ENCODE measurements around the gene FNBP1.

FNBP1 gene

GRCh38 chr9:129871046-129871445 is 171.9 kb downstream of the FNBP1 start:
- no peak for DNase-seq

- DNase-seq = no peak
Measured at GRCh38 chr9:129869585-129870501, 173.1 kb downstream of the FNBP1 start.

GRCh38 chr9:129868872-129869486 is 174.0 kb downstream of the FNBP1 start:
- no peak for DNase-seq

- DNase-seq = no peak
Measured at GRCh38 chr9:129868023-129868871, 174.7 kb downstream of the FNBP1 start.

- no peak for DNase-seq
Measured at GRCh38 chr9:129867136-129868022, 175.6 kb downstream of the FNBP1 start.

- DNase-seq = no peak
Measured at GRCh38 chr9:129866394-129867135, 176.4 kb downstream of the FNBP1 start.

GRCh38 chr9:129865668-129866320 is 177.2 kb downstream of the FNBP1 start:
- DNase-seq = no peak

GRCh38 chr9:129864991-129865647 is 177.9 kb downstream of the FNBP1 start:
- DNase-seq = no peak

GRCh38 chr9:129863059-129863690 is 179.8 kb downstream of the FNBP1 start:
- DNase-seq = no peak

- DNase-seq = no peak
Measured at GRCh38 chr9:129861447-129861827, 181.6 kb downstream of the FNBP1 start.

GRCh38 chr9:129860653-129861446 is 182.1 kb downstream of the FNBP1 start:
- DNase-seq = no peak

- DNase-seq = no peak
Measured at GRCh38 chr9:129858167-129858962, 184.6 kb downstream of the FNBP1 start.

- DNase-seq = no peak
Measured at GRCh38 chr9:129857207-129857606, 185.8 kb downstream of the FNBP1 start.

GRCh38 chr9:129854588-129855110 is 188.3 kb downstream of the FNBP1 start:
- no peak for DNase-seq

GRCh38 chr9:129853614-129854013 is 189.4 kb downstream of the FNBP1 start:
- DNase-seq = no peak

GRCh38 chr9:129852579-129852978 is 190.4 kb downstream of the FNBP1 start:
- DNase-seq = no peak

GRCh38 chr9:129851821-129852220 is 191.2 kb downstream of the FNBP1 start:
- no peak for DNase-seq

Measured in NCI-H774 (cell line).